Suprapubic skin (tissue), 4 donors: ENCODE results near the gene PEAR1. TPM values are rescaled to one million over a fixed set of nuclear protein-coding genes. Genes with fewer than 3 reads are reported as not detected.

Experiments used
- DNase-seq, 2 donors: peaks; one replicate each; pipeline ENCODE4 v3.0.0-alpha.2; 2019; ENCODE audit warnings: low spot score in 2 of 2
- H3K27ac ChIP-seq: fragments of 200-600 bp; sonication (generic); one replicate; pipeline ENCODE4 v1.5.1; 2019
- H3K27me3 ChIP-seq: fragments of 200-600 bp; sonication (generic); one replicate; pipeline ENCODE4 v1.5.1; 2019
- H3K36me3 ChIP-seq: fragments of 200-600 bp; sonication (generic); one replicate; pipeline ENCODE4 v1.5.1; 2019
- H3K4me1 ChIP-seq: fragments of 200-600 bp; sonication (generic); one replicate; pipeline ENCODE4 v1.5.1; 2019
- H3K4me3 ChIP-seq: fragments of 200-600 bp; sonication (generic); one replicate; pipeline ENCODE4 v1.5.1; 2019; ENCODE audit warnings: mild to moderate bottlenecking
- H3K9me3 ChIP-seq: fragments of 200-600 bp; sonication (generic); one replicate; pipeline ENCODE4 v1.5.1; 2019
- CTCF ChIP-seq, 2 donors: fragments of 200-600 bp in 1 of 2; fragments of 450-650 bp in 1 of 2; sonication (generic) in 1 of 2; IDR thresholded peaks; one replicate each; pipeline ENCODE4 v1.5.1; 2016 to 2019; ENCODE audit warnings: antibody characterized with exemption in 2 of 2, mild to moderate bottlenecking in 1 of 2, moderate library complexity in 1 of 2
- EP300 ChIP-seq: sonication (generic); formaldehyde crosslinking; IDR thresholded peaks from one replicate; pipeline ENCODE4 v1.6.1; 2017; ENCODE audit warnings: antibody characterized with exemption
- POLR2A ChIP-seq, 2 donors: fragments of 450-650 bp; IDR thresholded peaks; one replicate each; pipeline ENCODE4 v1.6.1; 2017; ENCODE audit warnings: antibody characterized with exemption in 2 of 2, mild to moderate bottlenecking in 2 of 2, moderate library complexity in 2 of 2
- POLR2AphosphoS5 ChIP-seq, 3 donors: sonication (generic); formaldehyde crosslinking; IDR thresholded peaks; one replicate each; pipeline ENCODE4 v1.6.1; 2017; ENCODE audit warnings: antibody characterized with exemption in 3 of 3
- WGBS: methylation state at CpG from one replicate; pipeline ENCODE4 v1.1.5; 2018; 5-methylcytosine and 5-hydroxymethylcytosine counted together
- total RNA-seq, 4 donors: library from RNA; depleted of rRNA; stranded (reverse); fragments of >200 nt; gene quantifications; one replicate each; pipeline ENCODE4 v1.1.0, GENCODE V29; 2016

PEAR1 gene
- total RNA-seq, 4 donors from 2014 or later, result 2.4 to 5.7 (median 3.8) TPM

GRCh38 chr1:156942176-156942575 lies 48.7 kb downstream of the PEAR1 start:
- 81% methylated on average over 3 of the region's 3 CpGs for WGBS
- peaks cover 100% of the 10 kb centered on the region for H3K36me3 ChIP-seq

GRCh38 chr1:156942576-156942975 lies 49.1 kb downstream of the PEAR1 start:
- no peak for DNase-seq
- Histone ChIP-seq H3K4me1 (no peaks in the 10 kb centered on the region), H3K36me3 (peaks cover 100% of the 10 kb centered on the region), H3K27ac (no peak overlapping the region), H3K9me3 (no peaks in the 10 kb centered on the region), H3K27me3 (no peaks in the 10 kb centered on the region), H3K4me3 (no peak overlapping the region)
- 92% methylated on average over 7 of the region's 7 CpGs for WGBS
- no peak for TF ChIP-seq CTCF (IDR thresholded peaks at IDR 0.05)
- TF ChIP-seq POLR2AphosphoS5 (IDR thresholded peaks at IDR 0.05), result no peak
- TF ChIP-seq POLR2A (IDR thresholded peaks at IDR 0.05), result no peak
- TF ChIP-seq EP300, result no peak

More at GRCh38 chr1:156942176-156942575, 48.7 kb downstream of the PEAR1 start:
- Histone ChIP-seq H3K4me3 (no peak overlapping the region), H3K27ac (no peak overlapping the region), H3K27me3 (no peaks in the 10 kb centered on the region), H3K4me1 (no peaks in the 10 kb centered on the region), H3K9me3 (no peaks in the 10 kb centered on the region)
- peak in 1 of 2 donors; percentile 31 for DNase-seq
- TF ChIP-seq POLR2AphosphoS5 (IDR thresholded peaks at IDR 0.05) (no peak), CTCF (IDR thresholded peaks at IDR 0.05) (no peak), EP300 (no peak), POLR2A (IDR thresholded peaks at IDR 0.05) (no peak)

- Histone ChIP-seq H3K9me3 (no peaks in the 10 kb centered on the region), H3K36me3 (peaks cover 100% of the 10 kb centered on the region), H3K4me1 (no peaks in the 10 kb centered on the region), H3K27me3 (no peaks in the 10 kb centered on the region), H3K4me3 (no peak overlapping the region), H3K27ac (no peak overlapping the region)
- 71% methylated on average over 1 of the region's 3 CpGs for WGBS
- TF ChIP-seq POLR2A (IDR thresholded peaks at IDR 0.05) (no peak), CTCF (IDR thresholded peaks at IDR 0.05) (no peak), EP300 (no peak), POLR2AphosphoS5 (IDR thresholded peaks at IDR 0.05) (no peak)
- DNase-seq, result peak; percentile 32 to 44
These were observed 50.2 kb downstream of the PEAR1 start for GRCh38 chr1:156943756-156944155.

- peaks cover 100% of the 10 kb centered on the region for H3K36me3 ChIP-seq
- no peak for DNase-seq
These were observed 50.8 kb downstream of the PEAR1 start for GRCh38 chr1:156944268-156944667.

GRCh38 chr1:156944848-156945247 lies 51.3 kb downstream of the PEAR1 start:
- H3K4me1 ChIP-seq, result no peaks in the 10 kb centered on the region
- DNase-seq, result peak in 1 of 2 donors; percentile 42
- 96% methylated on average over 7 of the region's 8 CpGs for WGBS
- no peaks in the 10 kb centered on the region for H3K9me3 ChIP-seq
- no peak overlapping the region for H3K27ac ChIP-seq
- peaks cover 100% of the 10 kb centered on the region for H3K36me3 ChIP-seq
- H3K4me3 ChIP-seq, result no peak overlapping the region
- TF ChIP-seq EP300 (no peak), POLR2A (IDR thresholded peaks at IDR 0.05) (no peak), POLR2AphosphoS5 (IDR thresholded peaks at IDR 0.05) (no peak), CTCF (IDR thresholded peaks at IDR 0.05) (no peak)
- no peaks in the 10 kb centered on the region for H3K27me3 ChIP-seq

More at GRCh38 chr1:156944268-156944667, 50.8 kb downstream of the PEAR1 start:
- H3K27me3 ChIP-seq, result no peaks in the 10 kb centered on the region
- no peak overlapping the region for H3K4me3 ChIP-seq
- TF ChIP-seq POLR2AphosphoS5 (IDR thresholded peaks at IDR 0.05), result no peak
- TF ChIP-seq CTCF (IDR thresholded peaks at IDR 0.05), result no peak
- TF ChIP-seq POLR2A (IDR thresholded peaks at IDR 0.05), result no peak
- no peak for TF ChIP-seq EP300
- 100% methylated on average over 1 of the region's 1 CpG for WGBS
- H3K27ac ChIP-seq, result no peak overlapping the region
- no peaks in the 10 kb centered on the region for H3K4me1 ChIP-seq
- no peaks in the 10 kb centered on the region for H3K9me3 ChIP-seq
